Thyroid gland (tissue), 4 donors: ENCODE results near the gene MC3R.

Experiments used
- CTCF ChIP-seq, 6 experiments: fragments of 200-600 bp in 3 of 6; fragments of 450-650 bp in 3 of 6; sonication (generic) in 3 of 6; IDR thresholded peaks; one replicate each; pipeline ENCODE4 v1.5.1; 2016 to 2019; ENCODE audit warnings: antibody characterized with exemption in 6 of 6, mild to moderate bottlenecking in 2 of 6, inconsistent platforms in 1 of 6, moderate library complexity in 1 of 6
- POLR2A ChIP-seq, 2 donors: fragments of 450-650 bp; IDR thresholded peaks; one replicate each; pipeline ENCODE4 v1.6.1; 2017; ENCODE audit warnings: antibody characterized with exemption in 2 of 2, mild to moderate bottlenecking in 2 of 2, moderate library complexity in 1 of 2

- TF ChIP-seq CTCF (IDR thresholded peaks at IDR 0.05) (no peak), POLR2A (IDR thresholded peaks at IDR 0.05) (no peak)
These were observed 20.5 kb upstream of the MC3R start for GRCh38 chr20:56228021-56228420.
